SK-N-SH treated with all-trans-retinoic acid at 6 μM for 48 hours (cell line): ENCODE measurements around the gene NUP214.

Experiments
- ATAC-seq: fragments of 200-7000 bp; cut with Tn5 transposase; 3 replicates; pipeline ENCODE4 v1.9.1; 2020; ENCODE audit warnings: mild to moderate bottlenecking, moderate library complexity
- ARNTL ChIP-seq: fragments of 450-650 bp; formaldehyde crosslinking; IDR thresholded peaks from 2 replicates; pipeline ENCODE4 v1.5.0; 2020; ENCODE audit warnings: low read depth, mild to moderate bottlenecking, moderate library complexity, borderline replicate concordance
- BACH2 ChIP-seq: fragments of 250-450 bp; sonication (Bioruptor Pico); IDR thresholded peaks from 2 replicates; pipeline ENCODE4 v1.9.0; 2021; ENCODE audit warnings: mild to moderate bottlenecking, borderline replicate concordance
- CREB5 ChIP-seq: fragments of 250-450 bp; sonication (Bioruptor Pico); IDR thresholded peaks from 2 replicates; pipeline ENCODE4 v1.5.1; 2020; ENCODE audit warnings: low read depth, mild to moderate bottlenecking, moderate library complexity
- CSDC2 ChIP-seq: fragments of 250-450 bp; sonication (Bioruptor Pico); IDR thresholded peaks from 2 replicates; pipeline ENCODE4 v1.5.0; 2020; ENCODE audit warnings: mild to moderate bottlenecking, moderate library complexity
- ESRRG ChIP-seq: fragments of 250-450 bp; sonication (Bioruptor Pico); IDR thresholded peaks from 2 replicates; pipeline ENCODE4 v1.6.1; 2021; ENCODE audit warnings: mild to moderate bottlenecking
- ISL1 ChIP-seq: fragments of 250-450 bp; sonication (Bioruptor Pico); IDR thresholded peaks from 2 replicates; pipeline ENCODE4 v2.1.2; 2022; ENCODE audit warnings: mild to moderate bottlenecking, moderate library complexity
- OSR1 ChIP-seq: fragments of 250-450 bp; sonication (Bioruptor Pico); IDR thresholded peaks from 2 replicates; pipeline ENCODE4 v1.8.0; 2022; ENCODE audit warnings: moderate library complexity, mild to moderate bottlenecking, inconsistent platforms
- PPARA ChIP-seq: fragments of 250-450 bp; sonication (Bioruptor Pico); IDR thresholded peaks from 2 replicates; pipeline ENCODE4 v1.5.0; 2020; ENCODE audit warnings: mild to moderate bottlenecking, borderline replicate concordance
- RARB ChIP-seq: fragments of 250-450 bp; sonication (Bioruptor Pico); IDR thresholded peaks from 2 replicates; pipeline ENCODE4 v1.8.0; 2021; ENCODE audit warnings: mild to moderate bottlenecking, moderate library complexity
- SNAI2 ChIP-seq: fragments of 250-450 bp; sonication (Bioruptor Pico); IDR thresholded peaks from 2 replicates; pipeline ENCODE4 v1.5.0; 2020; ENCODE audit warnings: mild to moderate bottlenecking, moderate library complexity
- TOX ChIP-seq: fragments of 250-450 bp; sonication (Bioruptor Pico); IDR thresholded peaks from 2 replicates; pipeline ENCODE4 v1.8.0; 2021; ENCODE audit warnings: mild to moderate bottlenecking, moderate library complexity, borderline replicate concordance
- TSHZ2 ChIP-seq: fragments of 250-450 bp; sonication (Bioruptor Pico); IDR thresholded peaks from 2 replicates; pipeline ENCODE4 v1.5.0; 2020; ENCODE audit warnings: mild to moderate bottlenecking, moderate library complexity
- ZC3H10 ChIP-seq: fragments of 250-450 bp; sonication (Bioruptor Pico); IDR thresholded peaks from 2 replicates; pipeline ENCODE4 v1.5.1; 2021; ENCODE audit warnings: mild to moderate bottlenecking, moderate library complexity
- ZFP3 ChIP-seq: fragments of 250-450 bp; sonication (Bioruptor Pico); IDR thresholded peaks from 2 replicates; pipeline ENCODE4 v1.5.0; 2020; ENCODE audit warnings: mild to moderate bottlenecking, moderate library complexity
- ZFP30 ChIP-seq: fragments of 450-650 bp; formaldehyde crosslinking; IDR thresholded peaks from 2 replicates; pipeline ENCODE4 v1.5.0; 2022; ENCODE audit warnings: mild to moderate bottlenecking, moderate library complexity
- ZNF565 ChIP-seq: fragments of 450-650 bp; formaldehyde crosslinking; conservative IDR thresholded peaks from 2 replicates; pipeline ENCODE4 v1.5.0; 2020; ENCODE audit warnings: low read depth, mild to moderate bottlenecking, moderate library complexity
- ZNF70 ChIP-seq: fragments of 450-650 bp; formaldehyde crosslinking; IDR thresholded peaks from 2 replicates; pipeline ENCODE4 v1.5.0; 2020; ENCODE audit warnings: mild to moderate bottlenecking, moderate library complexity
- ZNF8 ChIP-seq: fragments of 450-650 bp; formaldehyde crosslinking; IDR thresholded peaks from 2 replicates; pipeline ENCODE4 v1.5.0; 2020; ENCODE audit warnings: mild to moderate bottlenecking, moderate library complexity
- TF ChIP-seq, protein P1 (sequence below): fragments of 250-450 bp; sonication (Bioruptor Pico); IDR thresholded peaks from 2 replicates; pipeline ENCODE4 v1.8.0; 2020; ENCODE audit warnings: mild to moderate bottlenecking, moderate library complexity, borderline replicate concordance
- TF ChIP-seq, protein P2 (sequence below): fragments of 250-450 bp; sonication (Bioruptor Pico); IDR thresholded peaks from 2 replicates; pipeline ENCODE4 v1.5.1; 2021; ENCODE audit warnings: mild to moderate bottlenecking, moderate library complexity

The NUP214 gene

GRCh38 chr9:131252120-131252519 is 126.7 kb downstream of the NUP214 start:
- TF ChIP-seq, protein P1, sequence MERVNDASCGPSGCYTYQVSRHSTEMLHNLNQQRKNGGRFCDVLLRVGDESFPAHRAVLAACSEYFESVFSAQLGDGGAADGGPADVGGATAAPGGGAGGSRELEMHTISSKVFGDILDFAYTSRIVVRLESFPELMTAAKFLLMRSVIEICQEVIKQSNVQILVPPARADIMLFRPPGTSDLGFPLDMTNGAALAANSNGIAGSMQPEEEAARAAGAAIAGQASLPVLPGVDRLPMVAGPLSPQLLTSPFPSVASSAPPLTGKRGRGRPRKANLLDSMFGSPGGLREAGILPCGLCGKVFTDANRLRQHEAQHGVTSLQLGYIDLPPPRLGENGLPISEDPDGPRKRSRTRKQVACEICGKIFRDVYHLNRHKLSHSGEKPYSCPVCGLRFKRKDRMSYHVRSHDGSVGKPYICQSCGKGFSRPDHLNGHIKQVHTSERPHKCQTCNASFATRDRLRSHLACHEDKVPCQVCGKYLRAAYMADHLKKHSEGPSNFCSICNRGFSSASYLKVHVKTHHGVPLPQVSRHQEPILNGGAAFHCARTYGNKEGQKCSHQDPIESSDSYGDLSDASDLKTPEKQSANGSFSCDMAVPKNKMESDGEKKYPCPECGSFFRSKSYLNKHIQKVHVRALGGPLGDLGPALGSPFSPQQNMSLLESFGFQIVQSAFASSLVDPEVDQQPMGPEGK (CRISPR knock-in tag): no peak
- no peak for TF ChIP-seq ZFP3 (CRISPR knock-in tag)
- TF ChIP-seq ZFP30 (CRISPR knock-in tag): no peak
- TF ChIP-seq RARB (CRISPR knock-in tag): no peak
- no peak for TF ChIP-seq PPARA (CRISPR knock-in tag)
- TF ChIP-seq TOX (CRISPR knock-in tag): no peak
- no peak for TF ChIP-seq ZNF8 (CRISPR knock-in tag)
- TF ChIP-seq ARNTL (CRISPR knock-in tag): no peak
- no peak for TF ChIP-seq ZNF70 (CRISPR knock-in tag)
- TF ChIP-seq, protein P2, sequence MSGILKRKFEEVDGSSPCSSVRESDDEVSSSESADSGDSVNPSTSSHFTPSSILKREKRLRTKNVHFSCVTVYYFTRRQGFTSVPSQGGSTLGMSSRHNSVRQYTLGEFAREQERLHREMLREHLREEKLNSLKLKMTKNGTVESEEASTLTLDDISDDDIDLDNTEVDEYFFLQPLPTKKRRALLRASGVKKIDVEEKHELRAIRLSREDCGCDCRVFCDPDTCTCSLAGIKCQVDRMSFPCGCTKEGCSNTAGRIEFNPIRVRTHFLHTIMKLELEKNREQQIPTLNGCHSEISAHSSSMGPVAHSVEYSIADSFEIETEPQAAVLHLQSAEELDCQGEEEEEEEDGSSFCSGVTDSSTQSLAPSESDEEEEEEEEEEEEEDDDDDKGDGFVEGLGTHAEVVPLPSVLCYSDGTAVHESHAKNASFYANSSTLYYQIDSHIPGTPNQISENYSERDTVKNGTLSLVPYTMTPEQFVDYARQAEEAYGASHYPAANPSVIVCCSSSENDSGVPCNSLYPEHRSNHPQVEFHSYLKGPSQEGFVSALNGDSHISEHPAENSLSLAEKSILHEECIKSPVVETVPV (CRISPR knock-in tag): no peak
- TF ChIP-seq ISL1: no peak
- no peak for TF ChIP-seq ZNF565
- no peak for TF ChIP-seq ZC3H10 (CRISPR knock-in tag)
- ATAC-seq: no peak

- no peak for ATAC-seq
Measured at GRCh38 chr9:131253891-131254491, 128.6 kb downstream of the NUP214 start.

GRCh38 chr9:131254626-131255025 is 129.2 kb downstream of the NUP214 start:
- TF ChIP-seq ESRRG (no peak), RARB (CRISPR knock-in tag) (no peak), CREB5 (CRISPR knock-in tag) (no peak), SNAI2 (CRISPR knock-in tag) (no peak), PPARA (CRISPR knock-in tag) (no peak), TSHZ2 (CRISPR knock-in tag) (no peak), BACH2 (CRISPR knock-in tag) (no peak), ISL1 (no peak), ZNF565 (no peak), CSDC2 (CRISPR knock-in tag) (no peak), ZFP30 (CRISPR knock-in tag) (no peak), OSR1 (no peak), ZC3H10 (CRISPR knock-in tag) (no peak)
- TF ChIP-seq, protein P1 (CRISPR knock-in tag): no peak
- no peak for ATAC-seq

More at GRCh38 chr9:131253891-131254491, 128.6 kb downstream of the NUP214 start:
- TF ChIP-seq CSDC2 (CRISPR knock-in tag): no peak
- TF ChIP-seq, protein P2 (CRISPR knock-in tag): no peak
- TF ChIP-seq SNAI2 (CRISPR knock-in tag): no peak
